ENCODE results near the gene KIAA0408.

DNA sequence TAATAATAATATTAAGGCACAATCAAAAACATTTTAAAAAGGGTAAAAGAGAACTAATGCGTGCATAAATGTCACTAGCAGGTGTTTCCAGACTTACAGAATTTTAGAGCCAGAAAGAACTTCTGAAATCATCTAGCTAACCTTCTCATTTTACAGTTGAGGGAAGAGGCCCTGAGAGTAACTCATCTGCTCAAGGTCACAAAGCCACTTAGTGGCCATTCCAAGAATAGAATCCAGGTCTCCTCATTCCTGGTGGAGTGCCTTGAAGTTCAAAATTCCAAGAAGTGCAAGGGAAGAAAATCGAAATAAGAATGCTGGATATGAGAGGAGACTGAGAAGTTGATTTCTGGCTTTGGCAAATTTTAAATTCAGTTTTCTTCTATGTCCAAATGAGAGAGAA is 3.2 kb upstream of the KIAA0408 start:
- TF ChIP-seq POLR2A (IDR thresholded peaks at IDR 0.05; ENCODE audit: low read depth, low read length), result no peak
- TF ChIP-seq TAF1 (IDR thresholded peaks at IDR 0.05; ENCODE audit: borderline replicate concordance, low read depth, low read length), result no peak
- TF ChIP-seq POLR2AphosphoS5 (IDR thresholded peaks at IDR 0.05; ENCODE audit: low read depth, low read length), result no peak

Data from GM12892 (cell line).